Measurements from ENCODE around the gene MAMLD1. TPM values are rescaled to one million over a fixed set of nuclear protein-coding genes. Genes with fewer than 3 reads are reported as not detected.

The MAMLD1 gene
- total RNA-seq, 2 donors from 2014 or later, result 0.44 to 0.68 TPM

- H3K4me1 Mint-ChIP-seq, result peaks cover 3% of the 10 kb centered on the region
- Histone ChIP-seq H3K36me3 (ENCODE audit: control insufficient read depth, insufficient read depth, low read length) (no peaks in the 10 kb centered on the region), H3K27ac (ENCODE audit: low read depth, low read length) (no peak overlapping the region), H3K9me3 (ENCODE audit: control insufficient read depth, low read length) (no peaks in the 10 kb centered on the region), H3K9ac (ENCODE audit: extremely low read depth, low read length, poor library complexity, severe bottlenecking) (no peak overlapping the region), H3K4me1 (ENCODE audit: control insufficient read depth, insufficient read depth, low read length) (no peaks in the 10 kb centered on the region), H3K27me3 (ENCODE audit: control insufficient read depth, insufficient read depth, low read length, poor library complexity, severe bottlenecking) (no peaks in the 10 kb centered on the region), H3K4me3 (ENCODE audit: low read length) (no peak overlapping the region)
- TF ChIP-seq, protein P1, sequence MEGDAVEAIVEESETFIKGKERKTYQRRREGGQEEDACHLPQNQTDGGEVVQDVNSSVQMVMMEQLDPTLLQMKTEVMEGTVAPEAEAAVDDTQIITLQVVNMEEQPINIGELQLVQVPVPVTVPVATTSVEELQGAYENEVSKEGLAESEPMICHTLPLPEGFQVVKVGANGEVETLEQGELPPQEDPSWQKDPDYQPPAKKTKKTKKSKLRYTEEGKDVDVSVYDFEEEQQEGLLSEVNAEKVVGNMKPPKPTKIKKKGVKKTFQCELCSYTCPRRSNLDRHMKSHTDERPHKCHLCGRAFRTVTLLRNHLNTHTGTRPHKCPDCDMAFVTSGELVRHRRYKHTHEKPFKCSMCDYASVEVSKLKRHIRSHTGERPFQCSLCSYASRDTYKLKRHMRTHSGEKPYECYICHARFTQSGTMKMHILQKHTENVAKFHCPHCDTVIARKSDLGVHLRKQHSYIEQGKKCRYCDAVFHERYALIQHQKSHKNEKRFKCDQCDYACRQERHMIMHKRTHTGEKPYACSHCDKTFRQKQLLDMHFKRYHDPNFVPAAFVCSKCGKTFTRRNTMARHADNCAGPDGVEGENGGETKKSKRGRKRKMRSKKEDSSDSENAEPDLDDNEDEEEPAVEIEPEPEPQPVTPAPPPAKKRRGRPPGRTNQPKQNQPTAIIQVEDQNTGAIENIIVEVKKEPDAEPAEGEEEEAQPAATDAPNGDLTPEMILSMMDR (conservative IDR thresholded peaks at IDR 0.05), result no peak
- H3K9me3 Mint-ChIP-seq, result peaks cover 54% of the 10 kb centered on the region
- WGBS, 2 experiments (ENCODE audit: insufficient coverage in 1 of 2, insufficient read length in 1 of 2), result 88% methylated on average over 2 of the region's 2 CpGs; no CpG with 5 or more reads in 1 of the 2 experiments
- no peak overlapping the region for H3K4me3 Mint-ChIP-seq
- H3K27me3 Mint-ChIP-seq (ENCODE audit: insufficient read depth), result peaks cover 3% of the 10 kb centered on the region
- no peak overlapping the region for H3K27ac Mint-ChIP-seq
- DNase-seq, result no peak
- H3K36me3 Mint-ChIP-seq (ENCODE audit: low read depth), result no peaks in the 10 kb centered on the region
Observed at GRCh38 chrX:150475461-150475860, 112.3 kb downstream of the MAMLD1 start.

- H3K4me1 ChIP-seq (ENCODE audit: control insufficient read depth, insufficient read depth, low read length), result no peaks in the 10 kb centered on the region
- H3K9me3 ChIP-seq (ENCODE audit: control insufficient read depth, low read length), result no peaks in the 10 kb centered on the region
- H3K27me3 ChIP-seq (ENCODE audit: control insufficient read depth, insufficient read depth, low read length, poor library complexity, severe bottlenecking), result no peaks in the 10 kb centered on the region
- Mint-ChIP-seq H3K36me3 (ENCODE audit: low read depth) (no peaks in the 10 kb centered on the region), H3K9me3 (peaks cover 53% of the 10 kb centered on the region), H3K4me1 (peaks cover 3% of the 10 kb centered on the region), H3K27me3 (ENCODE audit: insufficient read depth) (no peaks in the 10 kb centered on the region), H3K4me3 (no peak overlapping the region), H3K27ac (no peak overlapping the region)
- no peak overlapping the region for H3K27ac ChIP-seq (ENCODE audit: low read depth, low read length)
- H3K36me3 ChIP-seq (ENCODE audit: control insufficient read depth, insufficient read depth, low read length), result no peaks in the 10 kb centered on the region
- H3K9ac ChIP-seq (ENCODE audit: extremely low read depth, low read length, poor library complexity, severe bottlenecking), result no peak overlapping the region
- no peak for DNase-seq
- WGBS, 2 experiments (ENCODE audit: insufficient coverage in 1 of 2, insufficient read length in 1 of 2), result 95% methylated on average over 4 of the region's 6 CpGs; no CpG with 5 or more reads in 1 of the 2 experiments
- H3K4me3 ChIP-seq (ENCODE audit: low read length), result no peak overlapping the region
- TF ChIP-seq, protein P1 (conservative IDR thresholded peaks at IDR 0.05), result no peak
Observed at GRCh38 chrX:150476164-150476699, 113.1 kb downstream of the MAMLD1 start.

DNA sequence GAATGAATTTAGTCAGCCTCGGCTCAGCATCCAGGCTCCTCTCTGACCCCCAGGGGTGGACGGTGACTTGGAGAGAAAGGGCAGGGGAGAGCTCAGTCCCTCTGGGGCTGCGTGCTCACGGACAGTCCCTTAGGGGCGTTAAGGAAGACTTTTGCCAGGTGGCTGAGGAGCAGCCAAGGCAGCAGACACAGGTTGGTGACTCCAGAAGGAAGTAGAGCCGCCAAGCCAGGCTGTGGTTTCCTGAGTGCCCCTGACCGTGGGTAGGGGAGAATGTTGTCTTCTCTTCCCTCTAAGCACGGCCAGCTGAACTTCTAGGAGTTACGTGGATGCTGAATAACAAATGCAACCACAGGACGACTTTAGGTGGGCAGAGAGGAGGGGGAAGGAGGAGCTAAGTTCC, 114.3 kb downstream of the MAMLD1 start:
- Histone ChIP-seq H3K27me3 (ENCODE audit: control insufficient read depth, insufficient read depth, low read length, poor library complexity, severe bottlenecking) (no peaks in the 10 kb centered on the region), H3K27ac (ENCODE audit: low read depth, low read length) (no peak overlapping the region), H3K4me3 (ENCODE audit: low read length) (no peak overlapping the region), H3K4me1 (ENCODE audit: control insufficient read depth, insufficient read depth, low read length) (no peaks in the 10 kb centered on the region), H3K9me3 (ENCODE audit: control insufficient read depth, low read length) (no peaks in the 10 kb centered on the region), H3K36me3 (ENCODE audit: control insufficient read depth, insufficient read depth, low read length) (no peaks in the 10 kb centered on the region), H3K9ac (ENCODE audit: extremely low read depth, low read length, poor library complexity, severe bottlenecking) (no peak overlapping the region)
- Mint-ChIP-seq H3K27ac (no peak overlapping the region), H3K27me3 (ENCODE audit: insufficient read depth) (no peaks in the 10 kb centered on the region), H3K9me3 (peaks cover 50% of the 10 kb centered on the region), H3K36me3 (ENCODE audit: low read depth) (no peaks in the 10 kb centered on the region), H3K4me1 (peaks cover 3% of the 10 kb centered on the region), H3K4me3 (no peak overlapping the region)
- TF ChIP-seq, protein P1 (conservative IDR thresholded peaks at IDR 0.05), result no peak
- WGBS, 2 experiments (ENCODE audit: insufficient coverage in 1 of 2, insufficient read length in 1 of 2), result 84% methylated on average over 10 of the region's 10 CpGs; no CpG with 5 or more reads in 1 of the 2 experiments
- DNase-seq, result no peak

Measured in endodermal cell (in vitro differentiated cells).